GM12878 (cell line): ENCODE measurements around the gene SPATA45. TPM values are rescaled to one million over a fixed set of nuclear protein-coding genes. Genes with fewer than 3 reads are reported as not detected.
"Not testable (repeated sequence)": the region's sequence is repeated elsewhere in the genome, so short reads cannot be mapped to it uniquely, and the experiment has no call there.

Source experiments
- ATAC-seq: fragments of 200-7000 bp; cut with Tn5 transposase; 3 replicates; pipeline ENCODE4 v1.9.1; 2020; ENCODE audit warnings: mild to moderate bottlenecking, moderate library complexity
- BruUV-seq: library from RNA; stranded (reverse); fragments of 400-500 nt; replicated peaks from 2 replicates; lab custom pipeline; 2021; lab: Mats Ljungman, UMichigan
- CTCF ChIA-PET: fragments of 300-600 bp; sonication (Branson Sonifier 250); formaldehyde crosslinking; extraction: SDS; loops from one replicate; lab custom pipeline; 2021; ENCODE audit warnings: inconsistent platforms; lab: Yijun Ruan, JAX
- POLR2A ChIA-PET: fragments of 350-600 bp; formaldehyde crosslinking; extraction: SDS; loops from one replicate; lab custom pipeline; 2021; ENCODE audit warnings: inconsistent platforms; lab: Charles Lee
- RAD21 ChIA-PET: fragments of 300-600 bp; sonication (Branson Sonifier 250); formaldehyde crosslinking; loops from one replicate; lab custom pipeline; 2023; ENCODE audit warnings: antibody characterized with exemption; ENCODE audit not compliant: unreplicated experiment; lab: Charles Lee
- SMC1A ChIA-PET: fragments of 300-600 bp; sonication (Branson Sonifier 250); formaldehyde crosslinking; loops from one replicate; lab custom pipeline; 2023; ENCODE audit not compliant: unreplicated experiment, uncharacterized antibody; lab: Charles Lee
- DNase-seq: peaks from one replicate; pipeline ENCODE4 v3.0.0-alpha.2; 2011; ENCODE audit warnings: low read depth, low spot score
- FAIRE-seq: peaks from 3 replicates; lab custom pipeline; 2011; peaks lifted over from hg19 to GRCh38; lab: Jason Lieb, UNC
- H2AFZ ChIP-seq: 2 replicates; pipeline ENCODE4 v1.6.0; 2011; ENCODE audit warnings: low read depth, low read length, control low read depth; ENCODE audit not compliant: control insufficient read depth
- H3K27ac ChIP-seq: 2 replicates; pipeline ENCODE4 v1.5.1; 2011; ENCODE audit warnings: control low read depth; ENCODE audit not compliant: control insufficient read depth, insufficient read depth
- H3K27me3 ChIP-seq, 2 experiments: replicated peaks in 1 of 2; 2 replicates each; pipeline versions ENCODE4 v1.6.0 to v1.6.1; 2011; ENCODE audit warnings: low read length in 1 of 2; ENCODE audit not compliant: control insufficient read depth in 2 of 2, insufficient read depth in 2 of 2
- H3K36me3 ChIP-seq, 2 experiments: 2 replicates each; pipeline ENCODE4 v1.5.1; 2011; ENCODE audit warnings: low read length in 1 of 2; ENCODE audit not compliant: control insufficient read depth in 2 of 2, insufficient read depth in 2 of 2
- H3K4me1 ChIP-seq: 2 replicates; pipeline ENCODE4 v1.6.1; 2011; ENCODE audit warnings: mild to moderate bottlenecking, low read length, moderate library complexity, mixed read lengths; ENCODE audit not compliant: control insufficient read depth, insufficient read depth
- H3K4me2 ChIP-seq: 2 replicates; pipeline ENCODE4 v1.6.0; 2011; ENCODE audit warnings: control low read depth; ENCODE audit not compliant: control insufficient read depth, insufficient read depth
- H3K4me3 ChIP-seq: fragments of 200-600 bp; sonication (generic); 2 replicates; pipeline ENCODE4 v1.5.1; 2016
- H3K79me2 ChIP-seq: 2 replicates; pipeline ENCODE4 v1.6.0; 2011; ENCODE audit warnings: low read length; ENCODE audit not compliant: control insufficient read depth, insufficient read depth
- H3K9ac ChIP-seq: 2 replicates; pipeline ENCODE4 v1.8.0; 2011; ENCODE audit warnings: low read length, control low read depth, mixed read lengths; ENCODE audit not compliant: control insufficient read depth, insufficient read depth
- H3K9me3 ChIP-seq: replicated peaks from 3 replicates; pipeline ENCODE4 v1.5.1; 2011; ENCODE audit warnings: mild to moderate bottlenecking, low read length; ENCODE audit not compliant: control insufficient read depth, insufficient read depth
- H4K20me1 ChIP-seq: 2 replicates; pipeline ENCODE4 v1.6.0; 2011; ENCODE audit not compliant: control insufficient read depth, insufficient read depth
- BRCA1 ChIP-seq: IDR thresholded peaks from 2 replicates; pipeline ENCODE4 v1.6.1; 2011; ENCODE audit warnings: low read depth, low read length, improper control_type of control experiment
- CEBPZ ChIP-seq: fragments of 150-350 bp; IDR thresholded peaks from 2 replicates; pipeline ENCODE4 v1.6.1; 2016; ENCODE audit warnings: low read depth, low read length
- DPF2 ChIP-seq: fragments of 450-650 bp; IDR thresholded peaks from 2 replicates; pipeline ENCODE4 v1.6.1; 2017; ENCODE audit warnings: mild to moderate bottlenecking
- E4F1 ChIP-seq: fragments of 450-650 bp; IDR thresholded peaks from 2 replicates; pipeline ENCODE4 v1.6.1; 2018; ENCODE audit warnings: borderline replicate concordance, mild to moderate bottlenecking; ENCODE audit not compliant: partially characterized antibody
- FOXM1 ChIP-seq: IDR thresholded peaks from 2 replicates; pipeline ENCODE4 v1.6.1; 2012; ENCODE audit warnings: low read depth, mild to moderate bottlenecking, inconsistent platforms, low read length, moderate library complexity
- MTA2 ChIP-seq: fragments of 450-650 bp; IDR thresholded peaks from 2 replicates; pipeline ENCODE4 v1.6.1; 2016; ENCODE audit warnings: low read depth, mild to moderate bottlenecking, moderate library complexity
- MYB ChIP-seq: fragments of 150-350 bp; IDR thresholded peaks from 2 replicates; pipeline ENCODE4 v1.6.1; 2014; ENCODE audit warnings: mild to moderate bottlenecking, low read depth, low read length, borderline replicate concordance
- MYC ChIP-seq: IDR thresholded peaks from 2 replicates; pipeline ENCODE4 v1.6.1; 2011; ENCODE audit warnings: mild to moderate bottlenecking, low read length, moderate library complexity, inconsistent platforms; ENCODE audit not compliant: insufficient read depth, insufficient replicate concordance, insufficient read length, severe bottlenecking
- NR2C2 ChIP-seq: IDR thresholded peaks from 2 replicates; pipeline ENCODE4 v1.6.1; 2011; ENCODE audit warnings: borderline replicate concordance, low read depth; ENCODE audit not compliant: control insufficient read depth, insufficient read length
- ZNF384 ChIP-seq: IDR thresholded peaks from 2 replicates; pipeline ENCODE4 v1.6.1; 2012; ENCODE audit warnings: low read depth, mild to moderate bottlenecking, low read length, improper control_type of control experiment, borderline replicate concordance
- WGBS: methylation state at CpG from one replicate; pipeline ENCODE4 v1.1.6; 2016; ENCODE audit warnings: low lambda C conversion rate; ENCODE audit not compliant: insufficient replicate concordance, insufficient coverage; ENCODE audit errors: missing lambda C conversion rate; 5-methylcytosine and 5-hydroxymethylcytosine counted together
- in situ Hi-C: fragments of 300-500 bp; cut with MboI; formaldehyde crosslinking; loops from 9 replicates; pipeline ENCODE4 v1.14.3; 2018; ENCODE audit warnings: mixed read lengths
- intact Hi-C: fragments of 100-400 bp; cut with micrococcal nuclease; formaldehyde crosslinking; loops from one replicate; pipeline ENCODE4 v1.14.2; 2022; ENCODE audit not compliant: unreplicated experiment
- polyA plus RNA-seq, 11 experiments: library from polyadenylated mRNA; depleted of rRNA in 4 of 11; unstranded in 6 of 11; stranded (reverse) in 5 of 11; fragments of >200 nt; fragmentation: Nextera tagmentation in 4 of 11; fragmentation: Illumina TruSeq in 1 of 11; extraction: Ambion mirVana in 4 of 11; extraction: Trizol in 1 of 11; gene quantifications; 1 replicate in 1 of 11; 2 replicates in 10 of 11; pipeline versions ENCODE4 v1.2.1 to v1.2.3, GENCODE V29; 2011 to 2016; ENCODE audit warnings: inconsistent platforms in 2 of 11, missing spikeins in 2 of 11, low read depth in 1 of 11
- total RNA-seq, 4 experiments: library from RNA; depleted of rRNA in 3 of 4; stranded (reverse); fragments of >200 nt in 3 of 4; fragmentation: Illumina TruSeq in 1 of 4; extraction: Trizol in 1 of 4; gene quantifications; 2 replicates each; pipeline versions ENCODE4 v1.2.1 to v1.2.3, GENCODE V29; 2013 to 2021

SPATA45 gene
- total and polyA plus RNA-seq, 10 of the 15 experiments (the other 5 are each of a cell fraction or from before 2014, with no cell fraction given): 0.22 to 0.37 (median 0.31) TPM; not detected in 7

- FAIRE-seq, H3K9ac ChIP-seq, H3K27me3 ChIP-seq, ATAC-seq, H3K4me1 ChIP-seq, BruUV-seq, POLR2A ChIA-PET, in situ Hi-C loops, RAD21 ChIA-PET, H3K79me2 ChIP-seq, H3K4me2 ChIP-seq, H3K36me3 ChIP-seq, H3K9me3 ChIP-seq, DNase-seq, H4K20me1 ChIP-seq, H2AFZ ChIP-seq, H3K4me3 ChIP-seq, H3K27ac ChIP-seq: not testable (repeated sequence)
- ChIA-PET SMC1A (interaction anchor here (0.7 kb wide), 1 partner anchor 11 kb away, joined by 3 read pairs; no protein-coding TSS in a partner anchor), CTCF (interaction anchor here (0.8 to 1.4 kb wide), 2 partner anchors 11 to 29 kb away, joined by 3 read pairs; no protein-coding TSS in a partner anchor)
- intact Hi-C loops: loop anchor here (1.0 kb wide), 1 partner anchor 13 kb away; no protein-coding TSS in a partner anchor
- WGBS: 74% methylated on average over 3 of the region's 3 CpGs
These were observed 2.9 kb downstream of the SPATA45 start for GRCh38 chr1:212844521-212844920.

- no TSS peak for BruUV-seq
- FAIRE-seq: no peak
- no peak for TF ChIP-seq MYB
- no peak for TF ChIP-seq ZNF384
- no peak for TF ChIP-seq MTA2
- TF ChIP-seq BRCA1: no peak
- TF ChIP-seq NR2C2: no peak
- no peak for TF ChIP-seq DPF2
- no peak for TF ChIP-seq FOXM1
- no peak for TF ChIP-seq E4F1
- TF ChIP-seq CEBPZ: no peak
- no peak for TF ChIP-seq MYC
These were observed 9.3 kb downstream of the SPATA45 start for GRCh38 chr1:212838145-212838544.

More at GRCh38 chr1:212838145-212838544, 9.3 kb downstream of the SPATA45 start:
- no peak overlapping the region for H3K4me2 ChIP-seq
- DNase-seq (no peak), ATAC-seq (no peak)
- no peak overlapping the region for H2AFZ ChIP-seq
- no peaks in the 10 kb centered on the region for H3K79me2 ChIP-seq
- in situ Hi-C loops: no loop called here
- ChIA-PET CTCF (interaction anchor here (1.0 to 2.2 kb wide), 3 partner anchors 9 to 157 kb away, joined by 3 to 5 read pairs (median 3); no protein-coding TSS in a partner anchor), RAD21 (interaction anchor here (1.5 kb wide), 1 partner anchor 23 kb away, joined by 4 read pairs; no protein-coding TSS in a partner anchor), SMC1A (interaction anchor here (0.7 to 1.9 kb wide), 6 partner anchors 11 to 25 kb away, joined by 3 to 8 read pairs (median 3); no protein-coding TSS in a partner anchor), POLR2A (interaction anchor here (0.5 to 0.6 kb wide), 2 partner anchors 16 to 319 kb away, joined by 3 to 4 read pairs; no protein-coding TSS in a partner anchor)
- no peak overlapping the region for H3K9ac ChIP-seq
- no peak overlapping the region for H3K27ac ChIP-seq
- H4K20me1 ChIP-seq: no peaks in the 10 kb centered on the region
- H3K9me3 ChIP-seq: no peaks in the 10 kb centered on the region
- intact Hi-C loops: no loop called here
- no peaks in the 10 kb centered on the region for H3K36me3 ChIP-seq
- WGBS: 86% methylated on average over 5 of the region's 5 CpGs
- H3K4me3 ChIP-seq: no peak overlapping the region
- H3K27me3 ChIP-seq: no peaks in the 10 kb centered on the region
- peaks cover 12% of the 10 kb centered on the region for H3K4me1 ChIP-seq
